ENCODE data around the gene HHIPL1. TPM values are rescaled to one million over a fixed set of nuclear protein-coding genes. Genes with fewer than 3 reads are reported as not detected.
A peak's percentile ranks its signal among the peaks of the same experiment; 100 is the strongest.

The HHIPL1 gene
- total RNA-seq, 1 donor from 2014 or later, result 1.4 TPM

DNA sequence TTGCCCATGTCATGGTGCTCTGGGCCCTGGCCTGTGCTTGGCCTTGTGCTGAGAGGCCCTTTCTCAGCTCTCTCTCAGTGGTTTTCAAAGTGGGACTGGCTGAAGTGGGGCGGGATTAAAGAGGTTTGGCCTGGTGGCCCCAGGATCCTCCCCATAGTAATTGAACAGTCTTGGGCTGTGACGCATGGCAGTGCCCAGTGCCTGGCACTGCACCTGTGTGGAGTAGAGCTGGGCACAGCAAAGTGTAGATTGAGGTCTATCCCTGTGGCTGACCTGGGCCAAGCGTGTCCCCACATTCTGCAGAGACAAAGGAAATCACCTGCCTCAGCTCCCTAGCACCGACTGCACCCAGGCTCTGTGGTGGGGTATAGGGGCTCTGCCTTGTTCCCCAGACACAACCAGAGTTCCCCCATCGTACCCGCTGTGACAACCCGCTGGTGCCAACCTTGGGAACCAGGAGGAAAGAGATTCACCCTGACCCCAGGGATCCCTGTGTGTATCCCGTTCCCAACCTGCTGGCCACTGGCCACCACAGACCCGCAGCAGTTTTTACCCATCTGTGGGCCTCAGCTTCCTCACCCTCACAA lies 29.2 kb downstream of the HHIPL1 start:
- no peak for DNase-seq (ENCODE audit: low read depth in 2 of 2)

- DNase-seq (ENCODE audit: low read depth in 2 of 2), result no peak
Observed at GRCh38 chr14:99674776-99675381, 29.9 kb downstream of the HHIPL1 start.

GRCh38 chr14:99675382-99675835 lies 30.5 kb downstream of the HHIPL1 start:
- no peak for DNase-seq (ENCODE audit: low read depth in 2 of 2)

DNA sequence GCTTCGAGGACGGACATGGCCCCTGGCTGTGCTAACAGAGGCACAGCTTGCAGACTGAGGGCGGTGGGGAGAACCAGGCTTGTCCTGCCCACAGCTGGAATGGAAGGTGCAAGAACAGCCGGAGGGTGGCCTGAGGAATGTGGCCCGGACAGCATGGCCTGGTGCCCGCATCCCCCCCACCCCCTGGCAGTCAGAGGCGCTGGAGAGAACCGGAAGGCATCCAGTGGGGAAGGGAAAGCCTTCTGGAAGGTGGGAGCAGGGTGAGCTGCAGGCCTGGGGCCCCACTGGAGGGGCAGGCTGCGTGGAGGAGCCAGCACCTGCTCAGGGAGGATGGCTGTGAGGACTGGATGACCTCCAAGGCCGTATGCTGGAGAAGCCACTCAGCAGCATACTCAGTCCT lies 31.0 kb downstream of the HHIPL1 start:
- DNase-seq (ENCODE audit: low read depth in 2 of 2), result no peak

DNA sequence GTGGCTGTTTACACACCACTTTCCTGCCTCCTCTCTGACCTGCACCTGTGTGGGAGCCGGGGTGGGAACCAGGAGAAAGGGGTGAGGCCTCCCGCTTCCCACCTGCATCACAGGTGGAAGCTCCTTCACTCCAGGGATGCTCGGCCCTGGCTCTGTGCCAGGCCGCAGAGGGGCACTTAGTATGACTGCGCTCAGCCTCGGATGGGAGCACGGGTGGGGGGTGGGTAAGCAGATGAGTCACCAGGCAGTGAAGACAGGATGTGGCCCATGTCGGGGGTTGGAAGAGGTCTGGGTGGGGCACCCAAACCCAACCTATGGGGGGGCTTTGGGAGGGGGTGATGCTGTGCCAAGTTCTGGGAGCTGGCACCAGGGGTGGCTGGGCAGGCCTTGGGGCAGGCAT lies 31.7 kb downstream of the HHIPL1 start:
- no peak for DNase-seq (ENCODE audit: low read depth in 2 of 2)

GRCh38 chr14:99677231-99678140 lies 32.6 kb downstream of the HHIPL1 start:
- no peak for DNase-seq (ENCODE audit: low read depth in 2 of 2)

DNA sequence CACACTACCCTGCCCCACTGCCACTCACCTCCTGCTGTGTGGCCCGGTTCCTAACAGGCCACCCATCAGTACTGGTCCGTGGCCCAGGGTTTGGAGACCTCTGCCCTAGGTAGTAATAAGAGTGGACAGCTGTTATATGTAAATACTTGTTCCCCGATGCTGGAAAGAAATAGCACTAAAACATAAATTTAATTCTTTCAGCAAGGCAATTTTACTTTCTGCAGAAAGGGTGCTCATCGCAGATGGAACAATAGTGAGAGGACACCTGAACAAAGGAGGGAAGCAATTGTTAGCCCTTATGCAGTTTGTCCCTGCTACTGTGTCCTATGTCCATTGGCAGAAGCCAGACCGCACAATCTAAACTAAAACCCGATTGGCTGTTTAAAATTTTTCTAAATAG lies 33.3 kb downstream of the HHIPL1 start:
- DNase-seq (ENCODE audit: low read depth in 2 of 2), result no peak

GRCh38 chr14:99679111-99679510 lies 34.2 kb downstream of the HHIPL1 start:
- no peak for DNase-seq (ENCODE audit: low read depth in 2 of 2)

DNA sequence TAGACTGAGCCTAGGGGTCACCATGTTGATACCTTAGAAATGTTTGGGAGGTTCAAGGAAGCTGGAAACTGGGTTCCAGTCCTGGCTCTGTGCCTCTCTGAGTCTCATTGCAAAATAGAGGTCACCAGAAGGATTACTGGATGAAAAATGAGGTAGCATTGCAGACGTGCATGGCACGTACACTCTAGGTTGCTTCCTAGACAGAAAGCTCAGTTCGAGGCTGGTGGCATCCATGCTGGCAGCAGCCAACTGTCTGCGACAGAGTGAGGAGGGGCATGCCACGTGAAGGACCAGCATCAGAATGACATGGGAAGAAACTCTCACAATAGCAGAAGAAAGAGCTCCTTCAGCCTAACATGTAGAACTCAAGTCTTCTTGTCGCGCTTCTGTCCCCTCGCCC lies 34.6 kb downstream of the HHIPL1 start:
- no peak for DNase-seq (ENCODE audit: low read depth in 2 of 2)

- no peak for DNase-seq (ENCODE audit: low read depth in 2 of 2)
Observed at GRCh38 chr14:99679996-99680395, 35.1 kb downstream of the HHIPL1 start.

DNA sequence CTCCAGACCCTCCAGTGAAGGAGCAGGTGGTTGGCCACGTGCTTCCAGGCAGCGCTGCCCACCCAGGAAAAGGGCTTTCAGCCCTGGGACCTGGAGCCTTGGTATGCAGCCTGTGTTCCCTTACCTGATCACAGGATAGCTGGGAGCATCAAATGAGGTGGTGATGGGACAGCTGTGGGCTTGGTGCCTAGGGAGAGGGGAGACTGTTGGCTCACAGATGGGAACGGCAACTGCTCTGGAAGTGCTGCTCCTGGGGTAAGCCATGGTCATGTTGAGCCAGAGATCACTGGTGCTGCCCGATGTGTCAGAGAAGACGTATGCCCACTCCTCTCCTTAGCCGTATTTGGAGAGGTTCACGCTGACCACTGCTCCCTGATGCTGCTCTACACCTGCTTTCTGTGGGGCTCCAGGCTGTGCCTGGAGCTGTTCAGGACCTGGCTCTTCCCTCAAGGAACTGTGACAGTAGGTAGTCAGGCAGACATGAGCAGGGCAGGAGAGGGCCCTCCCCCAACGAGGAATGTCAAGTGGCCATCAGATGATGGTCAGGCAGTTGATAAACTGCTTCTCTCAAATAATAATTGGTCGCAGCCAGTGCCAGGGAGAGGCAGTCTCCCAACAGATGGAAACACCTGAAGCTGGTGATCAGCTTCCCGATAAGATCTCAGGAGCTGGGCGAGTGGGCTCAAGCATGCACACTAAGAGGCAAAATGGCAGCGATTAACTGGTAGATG lies 36.3 kb downstream of the HHIPL1 start:
- DNase-seq (ENCODE audit: low read depth in 2 of 2), result no peak

GRCh38 chr14:99681832-99682148 lies 36.9 kb downstream of the HHIPL1 start:
- no peak for DNase-seq (ENCODE audit: low read depth in 2 of 2)

DNA sequence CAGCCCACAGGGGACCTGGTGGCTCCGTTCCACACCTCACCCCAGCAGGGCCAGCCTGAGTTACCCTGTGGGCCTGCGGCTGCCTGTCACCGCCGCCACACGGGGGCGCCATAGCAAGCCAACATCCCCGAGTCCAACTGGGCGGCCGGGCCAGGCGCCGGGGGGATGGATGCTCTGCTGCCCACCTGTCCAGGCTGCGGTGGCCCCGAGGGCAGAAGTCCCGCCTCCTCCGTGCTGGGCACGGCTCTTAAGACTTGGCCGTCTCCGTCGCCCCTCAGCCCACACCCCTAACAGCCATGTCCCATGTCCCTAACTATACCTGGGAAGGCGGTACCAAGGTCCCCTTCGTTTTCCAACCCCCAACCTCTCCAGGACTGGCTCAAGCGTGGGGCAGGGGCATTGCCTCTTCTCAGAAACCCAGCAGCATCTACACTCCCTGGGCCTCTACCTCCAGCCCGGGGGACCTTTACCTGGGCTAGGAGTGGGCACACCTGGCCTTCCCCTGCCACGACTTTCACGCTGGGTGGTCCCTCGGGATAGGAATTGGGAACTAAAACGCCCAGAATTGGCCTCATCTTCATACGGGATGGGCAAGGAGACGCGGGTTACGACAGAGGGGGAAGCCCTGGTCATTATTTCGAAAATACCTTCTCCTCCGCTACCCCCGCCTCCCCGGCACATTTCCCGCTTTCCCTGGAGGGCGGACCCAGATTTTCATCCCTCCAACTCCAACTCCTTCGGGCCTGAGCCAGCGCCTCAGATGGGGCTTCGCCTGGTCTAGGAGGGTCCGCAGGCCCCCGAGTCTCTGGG lies 38.1 kb downstream of the HHIPL1 start:
- DNase-seq (ENCODE audit: low read depth in 2 of 2), result peak; percentile 29 to 70

DNA sequence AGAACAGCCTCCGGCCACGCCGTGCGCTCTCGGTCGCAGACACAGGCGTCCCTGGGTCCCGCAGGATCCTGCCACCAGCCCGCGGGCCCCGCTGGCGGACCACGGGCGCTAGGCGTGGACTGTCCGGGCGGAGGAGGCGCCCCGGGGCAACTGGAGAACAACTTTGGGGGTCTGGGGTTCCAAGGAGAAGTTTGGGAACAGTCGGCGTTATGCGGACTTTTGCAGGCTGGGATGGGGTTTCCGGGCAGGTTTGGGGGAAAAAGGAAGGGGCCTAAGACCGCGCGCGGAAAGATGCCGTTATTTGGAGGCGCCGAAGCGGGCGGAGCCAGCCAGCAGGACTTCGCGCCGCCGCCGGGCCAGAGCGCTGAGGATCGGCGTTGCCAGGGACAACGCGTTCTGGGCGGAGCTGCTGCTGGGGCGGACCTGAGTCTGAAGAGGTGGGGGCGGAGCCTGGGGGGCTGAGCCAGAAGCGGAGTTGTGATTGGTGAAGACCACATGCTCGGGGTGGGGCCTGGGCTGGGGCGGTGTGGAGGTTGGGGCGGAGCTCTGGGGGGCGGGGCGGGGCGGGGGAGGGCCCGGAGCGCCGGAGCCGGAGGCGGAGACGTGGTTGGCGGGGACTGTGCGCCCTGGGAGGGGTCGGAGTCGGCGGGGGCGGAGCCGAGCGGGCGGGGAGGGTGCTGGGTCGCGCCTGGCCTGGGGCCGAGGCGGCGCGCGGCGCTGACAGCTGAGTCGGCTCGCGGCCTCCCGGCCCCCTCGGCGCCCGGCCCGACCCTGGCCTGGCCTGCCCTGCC lies 38.9 kb downstream of the HHIPL1 start, which contains the start of gene CYP46A1:
TSS of gene CYP46A1 (plus strand) at position 680 of the 791 bp plus-strand sequence. CDS start 120 bp downstream, outside the sequence.
- peak; percentile 98 to 100 for DNase-seq (ENCODE audit: low read depth in 2 of 2)

GRCh38 chr14:99684410-99684934 lies 39.5 kb downstream of the HHIPL1 start:
- peak in 1 of 2 donors; percentile 12 for DNase-seq (ENCODE audit: low read depth in 2 of 2)

GRCh38 chr14:99685151-99685591 lies 40.2 kb downstream of the HHIPL1 start:
- DNase-seq (ENCODE audit: low read depth in 2 of 2), result no peak

- no peak for DNase-seq (ENCODE audit: low read depth in 2 of 2)
Observed at GRCh38 chr14:99685596-99685995, 40.7 kb downstream of the HHIPL1 start.

- DNase-seq (ENCODE audit: low read depth in 2 of 2), result no peak
Observed at GRCh38 chr14:99686557-99687283, 41.8 kb downstream of the HHIPL1 start.
